ENCODE results near the gene KIAA1755. TPM values are rescaled to one million over a fixed set of nuclear protein-coding genes. Genes with fewer than 3 reads are reported as not detected.

The KIAA1755 gene
- total RNA-seq, 3 donors from 2014 or later (not counting 1 experiment from before 2014, with no cell fraction given): not detected

GRCh38 chr20:38166703-38167233 is 93.8 kb downstream of the KIAA1755 start:
- WGBS (ENCODE audit: insufficient coverage): 87% methylated on average over 11 of the region's 11 CpGs
- H3K36me3 ChIP-seq (ENCODE audit: control insufficient read depth, insufficient read depth, low read length): no peaks in the 10 kb centered on the region
- Mint-ChIP-seq H3K9me3 (no peaks in the 10 kb centered on the region), H3K27ac (no peak overlapping the region), H3K4me3 (no peak overlapping the region), H3K36me3 (no peaks in the 10 kb centered on the region), H3K4me1 (peaks cover 12 to 14% of the 10 kb centered on the region in 2 donors), H3K27me3 (ENCODE audit: low read depth in 2 of 2) (peaks cover 6 to 7% of the 10 kb centered on the region in 2 donors)
- no peak overlapping the region for H3K27ac ChIP-seq (ENCODE audit: low read length)
- peaks cover 18% of the 10 kb centered on the region for H3K4me1 ChIP-seq (ENCODE audit: control insufficient read depth, insufficient read depth, low read length)
- H3K9me3 ChIP-seq (ENCODE audit: control insufficient read depth, insufficient read depth, low read length): no peaks in the 10 kb centered on the region
- DNase-seq (no peak), ATAC-seq (no peak)
- H3K27me3 ChIP-seq (ENCODE audit: control insufficient read depth, insufficient read depth, low read length): peaks cover 2% of the 10 kb centered on the region
- intact Hi-C loops (cut with micrococcal nuclease): no loop called here
- H3K4me3 ChIP-seq (ENCODE audit: low read length): no peak overlapping the region
- TF ChIP-seq CTCF (IDR thresholded peaks at IDR 0.05): no peak

DNA sequence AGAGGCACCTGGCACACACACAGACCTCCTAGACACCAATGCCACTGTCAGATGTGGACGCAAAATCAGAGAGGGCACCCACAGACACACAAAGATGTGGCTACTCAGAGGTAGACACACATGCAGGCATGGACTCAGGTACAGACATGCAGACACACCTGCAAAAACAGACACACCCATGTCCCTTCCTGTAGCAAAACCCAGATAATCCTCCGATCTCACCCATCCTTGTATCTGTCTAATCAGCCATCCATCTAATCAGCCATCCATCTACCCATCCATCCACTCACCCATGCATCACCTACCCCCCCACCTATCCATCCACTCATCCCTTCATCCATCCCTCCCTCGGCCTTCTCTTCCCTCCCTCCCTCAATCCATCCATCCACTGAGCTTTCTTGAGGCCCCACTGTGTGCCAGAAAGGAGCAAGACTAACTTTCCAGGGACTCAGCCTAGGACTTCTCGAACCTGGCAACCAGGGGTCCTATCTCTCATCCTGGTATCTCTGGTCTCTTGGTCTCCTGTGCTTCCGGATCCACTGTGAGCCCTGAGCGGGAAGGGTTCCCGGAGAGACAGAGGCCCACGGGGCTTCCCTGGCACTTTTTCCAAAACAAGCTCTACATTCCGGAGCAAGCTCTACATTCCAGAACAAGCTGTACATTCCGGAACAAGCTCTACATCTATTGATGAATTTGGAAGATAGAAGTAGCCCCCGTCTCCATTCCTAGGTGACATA is 94.4 kb downstream of the KIAA1755 start:
- no peak overlapping the region for H3K27ac ChIP-seq (ENCODE audit: low read length)
- Mint-ChIP-seq H3K9me3 (no peaks in the 10 kb centered on the region), H3K27me3 (ENCODE audit: low read depth in 2 of 2) (peaks cover 6 to 7% of the 10 kb centered on the region in 2 donors), H3K4me1 (peaks cover 12 to 14% of the 10 kb centered on the region in 2 donors), H3K36me3 (no peaks in the 10 kb centered on the region), H3K4me3 (peak overlapping the region; percentile 56), H3K27ac (peak overlapping the region in 1 of 2 donors; percentile 12)
- no peak overlapping the region for H3K4me3 ChIP-seq (ENCODE audit: low read length)
- ATAC-seq (no peak), DNase-seq (no peak)
- no peak for TF ChIP-seq CTCF (IDR thresholded peaks at IDR 0.05)
- intact Hi-C loops (cut with micrococcal nuclease): loop anchor here (1.0 kb wide), 2 partner anchors 93 to 109 kb away; no protein-coding TSS in a partner anchor
- H3K9me3 ChIP-seq (ENCODE audit: control insufficient read depth, insufficient read depth, low read length): no peaks in the 10 kb centered on the region
- peaks cover 2% of the 10 kb centered on the region for H3K27me3 ChIP-seq (ENCODE audit: control insufficient read depth, insufficient read depth, low read length)
- WGBS (ENCODE audit: insufficient coverage): 93% methylated on average over 11 of the region's 11 CpGs
- peaks cover 18% of the 10 kb centered on the region for H3K4me1 ChIP-seq (ENCODE audit: control insufficient read depth, insufficient read depth, low read length)
- H3K36me3 ChIP-seq (ENCODE audit: control insufficient read depth, insufficient read depth, low read length): no peaks in the 10 kb centered on the region

DNA sequence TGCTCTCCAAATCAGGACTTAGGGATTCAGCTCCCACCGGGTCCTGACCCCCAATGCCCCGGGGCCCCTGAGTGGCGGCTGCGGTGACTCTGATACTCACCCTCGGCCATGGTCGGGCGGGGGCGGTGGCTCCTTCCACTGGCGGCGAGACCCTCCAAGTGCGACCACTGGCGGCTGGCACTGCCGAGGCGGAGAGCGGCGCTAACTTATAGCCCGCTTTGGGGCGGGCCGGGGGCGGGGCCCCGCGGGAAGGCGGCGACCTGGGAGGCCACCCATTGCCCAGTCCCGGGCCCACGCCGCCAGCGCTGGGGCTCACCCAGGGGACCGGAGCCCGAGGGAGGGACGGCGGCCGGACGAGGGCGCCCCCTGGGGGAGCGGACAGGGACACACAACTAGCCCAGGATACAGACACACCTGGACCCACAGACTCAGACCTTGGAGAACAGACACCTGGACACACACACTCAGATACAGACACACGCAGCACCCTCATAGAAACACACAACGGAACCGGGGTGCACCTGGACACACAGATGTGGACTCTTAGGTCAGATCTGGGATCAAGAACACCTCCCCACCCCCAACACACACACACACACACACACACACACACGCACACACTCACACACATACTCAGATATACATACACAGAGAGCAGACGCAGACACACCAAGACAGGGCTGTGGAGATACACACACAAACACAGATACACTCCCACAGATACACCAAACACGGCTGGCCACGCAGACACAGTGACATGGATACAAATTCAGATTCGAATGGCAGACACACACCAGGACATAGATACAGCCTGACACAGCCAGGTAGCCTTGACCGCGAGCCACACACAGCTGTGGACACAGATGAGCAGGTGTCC is 95.2 kb downstream of the KIAA1755 start, which contains the start of gene TGM2:
TGM2 (minus strand) TSS at position 182 of the 877 bp plus-strand sequence; CDS start at position 110, 72 bp downstream.
- TF ChIP-seq CTCF (IDR thresholded peaks at IDR 0.05): peak; percentile 61
- Histone ChIP-seq H3K36me3 (ENCODE audit: control insufficient read depth, insufficient read depth, low read length) (no peaks in the 10 kb centered on the region), H3K9me3 (ENCODE audit: control insufficient read depth, insufficient read depth, low read length) (no peaks in the 10 kb centered on the region), H3K4me1 (ENCODE audit: control insufficient read depth, insufficient read depth, low read length) (peaks cover 18% of the 10 kb centered on the region), H3K27me3 (ENCODE audit: control insufficient read depth, insufficient read depth, low read length) (peaks cover 2% of the 10 kb centered on the region), H3K4me3 (ENCODE audit: low read length) (no peak within 1 kb of the TSS), H3K27ac (ENCODE audit: low read length) (no peak within 1 kb of the TSS)
- H3K27ac Mint-ChIP-seq: peak within 1 kb of the TSS in 1 of 2 donors; percentile 12
- ATAC-seq: peak; percentile 87 to 97 (median 96)
- peaks cover 4 to 7% of the 10 kb centered on the region in 2 donors for H3K27me3 Mint-ChIP-seq (ENCODE audit: low read depth in 2 of 2)
- H3K36me3 Mint-ChIP-seq: no peaks in the 10 kb centered on the region
- peak; percentile 58 to 69 for DNase-seq
- H3K4me3 Mint-ChIP-seq: peak within 1 kb of the TSS; percentile 56
- intact Hi-C loops (cut with micrococcal nuclease): loop anchor here (1.0 kb wide), 2 partner anchors 92 to 108 kb away; no protein-coding TSS in a partner anchor
- WGBS (ENCODE audit: insufficient coverage): 13% methylated on average over 46 of the region's 46 CpGs
- H3K9me3 Mint-ChIP-seq: no peaks in the 10 kb centered on the region
- H3K4me1 Mint-ChIP-seq: peaks cover 12 to 14% of the 10 kb centered on the region in 2 donors
